GM06990 (cell line): ENCODE results near the gene CD63.

Experiments
- DNase-seq: peaks from one replicate; pipeline ENCODE4 v3.0.0-alpha.2; 2011; ENCODE audit not compliant: insufficient read length; ENCODE audit errors: extremely low read depth
- H3K27me3 ChIP-seq: replicated peaks from 2 replicates; pipeline ENCODE4 v1.6.0; 2011; ENCODE audit warnings: low read length; ENCODE audit not compliant: control insufficient read depth, insufficient read depth
- H3K36me3 ChIP-seq: 2 replicates; pipeline ENCODE4 v1.5.1; 2011; ENCODE audit warnings: low read length; ENCODE audit not compliant: control insufficient read depth, insufficient read depth
- H3K4me3 ChIP-seq: replicated peaks from 2 replicates; pipeline ENCODE4 v1.5.1; 2011; ENCODE audit warnings: low read depth, mild to moderate bottlenecking, control low read depth, low read length
- TF ChIP-seq, protein P1 (sequence below): IDR thresholded peaks from 2 replicates; pipeline ENCODE4 v1.5.1; 2011; ENCODE audit warnings: low read length, control low read depth, mild to moderate bottlenecking, inconsistent platforms; ENCODE audit not compliant: insufficient read depth, poor library complexity, severe bottlenecking

CD63 gene

DNA sequence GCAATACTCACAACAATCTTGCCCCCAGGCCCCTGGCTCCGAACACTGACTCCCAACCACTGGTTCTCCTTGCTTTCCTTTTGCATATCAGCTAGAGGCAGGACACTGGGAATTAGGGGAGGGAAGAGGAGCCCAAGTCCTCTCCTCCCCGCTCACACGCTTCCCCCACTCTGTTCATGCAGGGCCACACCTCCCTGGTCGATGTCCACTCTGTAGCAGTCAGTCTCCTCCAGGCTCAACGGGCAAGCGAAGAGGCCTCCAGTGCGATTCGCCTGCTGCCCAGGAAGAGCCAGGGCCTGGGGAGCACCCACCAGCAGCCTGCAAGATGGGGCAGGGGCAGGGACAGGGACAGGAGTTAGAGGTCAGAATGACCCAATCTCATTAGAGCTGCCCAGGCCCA, 25.9 kb downstream of the CD63 start:
- H3K4me3 ChIP-seq = no peak overlapping the region
- no peak for DNase-seq
- TF ChIP-seq, protein P1, sequence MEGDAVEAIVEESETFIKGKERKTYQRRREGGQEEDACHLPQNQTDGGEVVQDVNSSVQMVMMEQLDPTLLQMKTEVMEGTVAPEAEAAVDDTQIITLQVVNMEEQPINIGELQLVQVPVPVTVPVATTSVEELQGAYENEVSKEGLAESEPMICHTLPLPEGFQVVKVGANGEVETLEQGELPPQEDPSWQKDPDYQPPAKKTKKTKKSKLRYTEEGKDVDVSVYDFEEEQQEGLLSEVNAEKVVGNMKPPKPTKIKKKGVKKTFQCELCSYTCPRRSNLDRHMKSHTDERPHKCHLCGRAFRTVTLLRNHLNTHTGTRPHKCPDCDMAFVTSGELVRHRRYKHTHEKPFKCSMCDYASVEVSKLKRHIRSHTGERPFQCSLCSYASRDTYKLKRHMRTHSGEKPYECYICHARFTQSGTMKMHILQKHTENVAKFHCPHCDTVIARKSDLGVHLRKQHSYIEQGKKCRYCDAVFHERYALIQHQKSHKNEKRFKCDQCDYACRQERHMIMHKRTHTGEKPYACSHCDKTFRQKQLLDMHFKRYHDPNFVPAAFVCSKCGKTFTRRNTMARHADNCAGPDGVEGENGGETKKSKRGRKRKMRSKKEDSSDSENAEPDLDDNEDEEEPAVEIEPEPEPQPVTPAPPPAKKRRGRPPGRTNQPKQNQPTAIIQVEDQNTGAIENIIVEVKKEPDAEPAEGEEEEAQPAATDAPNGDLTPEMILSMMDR = no peak
- H3K27me3 ChIP-seq = peaks cover 4% of the 10 kb centered on the region
- no peaks in the 10 kb centered on the region for H3K36me3 ChIP-seq

GRCh38 chr12:55700255-55701018, 28.4 kb downstream of the CD63 start:
- DNase-seq = no peak
- Histone ChIP-seq H3K4me3 (no peak overlapping the region), H3K36me3 (no peaks in the 10 kb centered on the region), H3K27me3 (peaks cover 2% of the 10 kb centered on the region)
- TF ChIP-seq, protein P1 = no peak

GRCh38 chr12:55699471-55700055, 29.2 kb downstream of the CD63 start:
- Histone ChIP-seq H3K4me3 (no peak overlapping the region), H3K27me3 (peaks cover 2% of the 10 kb centered on the region), H3K36me3 (no peaks in the 10 kb centered on the region)
- no peak for DNase-seq
- TF ChIP-seq, protein P1 = no peak

- Histone ChIP-seq H3K27me3 (peaks cover 2% of the 10 kb centered on the region; the same call in 1 of the 2 replicates), H3K36me3 (no peaks in the 10 kb centered on the region), H3K4me3 (no peak overlapping the region)
- DNase-seq = no peak
- TF ChIP-seq, protein P1 = no peak
Observed at GRCh38 chr12:55698965-55699364, 29.8 kb downstream of the CD63 start.

GRCh38 chr12:55698241-55698955, 30.4 kb downstream of the CD63 start:
- peaks cover 2% of the 10 kb centered on the region; the same call in 1 of the 2 replicates for H3K27me3 ChIP-seq
- H3K4me3 ChIP-seq = no peak overlapping the region
- DNase-seq = no peak
- no peaks in the 10 kb centered on the region for H3K36me3 ChIP-seq
- TF ChIP-seq, protein P1 = no peak
